Activated naive CD4-positive, alpha-beta T cell treated with anti-CD3 and anti-CD28 coated beads for 36 hours (primary cell): ENCODE data around the gene LRRFIP1. TPM values are rescaled to one million over a fixed set of nuclear protein-coding genes. Genes with fewer than 3 reads are reported as not detected.
"Not testable (repeated sequence)": the region's sequence is repeated elsewhere in the genome, so short reads cannot be mapped to it uniquely, and the experiment has no call there.

ENCODE experiments used
- CTCF ChIA-PET: fragments of 350-600 bp; sonication (Branson Sonifier 250); formaldehyde crosslinking; loops from one replicate; lab custom pipeline; 2021; ENCODE audit warnings: antibody characterized with exemption; lab: Charles Lee
- DNase-seq: peaks from one replicate; pipeline ENCODE4 v3.0.0-alpha.2; 2020
- H3K27ac Mint-ChIP-seq: one replicate; pipeline ENCODE4 v1.8.0; 2021; ENCODE audit warnings: mild to moderate bottlenecking, mixed read lengths
- H3K27me3 Mint-ChIP-seq: one replicate; pipeline ENCODE4 v1.8.0; 2021; ENCODE audit warnings: low read depth, mixed read lengths
- H3K36me3 Mint-ChIP-seq: one replicate; pipeline ENCODE4 v1.8.0; 2021; ENCODE audit warnings: low read depth, mixed read lengths
- H3K4me1 Mint-ChIP-seq: one replicate; pipeline ENCODE4 v1.8.0; 2021; ENCODE audit warnings: low read depth, mixed read lengths
- H3K4me3 Mint-ChIP-seq: one replicate; pipeline ENCODE4 v1.8.0; 2021; ENCODE audit warnings: mild to moderate bottlenecking, moderate library complexity, mixed read lengths
- H3K9me3 Mint-ChIP-seq: one replicate; pipeline ENCODE4 v1.8.0; 2021; ENCODE audit warnings: mixed read lengths
- intact Hi-C: fragments of 100-400 bp; cut with micrococcal nuclease; formaldehyde crosslinking; loops from one replicate; pipeline ENCODE4 v1.15.1; 2023
- total RNA-seq, 2 experiments: library from RNA; stranded (reverse); gene quantifications; one replicate each; pipeline ENCODE4 v1.2.3, GENCODE V29; 2021

The LRRFIP1 gene
- total RNA-seq, 2 experiments from 2014 or later = 154 to 155 TPM

DNA sequence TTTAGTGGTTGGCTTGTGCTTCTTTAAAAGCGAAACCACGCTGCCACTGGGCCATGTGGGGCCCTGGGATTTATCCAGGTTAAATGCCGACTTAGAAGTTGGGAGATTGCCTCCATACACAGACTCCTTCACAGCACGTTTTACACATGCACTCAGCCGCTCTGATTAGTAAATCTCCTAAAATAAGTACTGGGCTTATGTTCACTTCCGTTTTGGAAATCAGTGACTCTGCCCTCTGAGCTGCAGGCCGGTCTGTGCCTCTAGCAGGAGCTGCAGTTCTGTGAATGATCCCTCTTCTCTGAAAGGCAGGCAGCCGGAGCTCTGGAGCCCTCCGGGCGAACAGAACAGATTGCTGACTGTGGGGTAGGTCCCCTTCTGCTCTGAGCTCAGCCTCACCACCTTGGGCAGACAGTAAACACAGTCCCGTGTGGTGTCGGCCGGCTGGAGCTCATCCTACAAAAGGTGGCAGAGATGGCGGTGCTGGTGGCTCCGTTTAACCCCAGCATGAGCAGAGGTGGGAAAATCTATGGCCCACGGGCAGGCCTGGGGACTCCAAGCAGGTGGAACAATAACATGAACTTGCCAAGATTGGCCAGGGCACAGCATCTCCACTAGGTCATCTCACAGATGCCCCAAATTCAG is 27.1 kb upstream of the LRRFIP1 start:
- Mint-ChIP-seq H3K27ac (no peak overlapping the region), H3K4me3 (no peak overlapping the region), H3K9me3 (no peaks in the 10 kb centered on the region), H3K36me3 (no peaks in the 10 kb centered on the region), H3K4me1 (peaks cover 22% of the 10 kb centered on the region), H3K27me3 (no peaks in the 10 kb centered on the region)
- intact Hi-C loops = no loop called here
- DNase-seq = no peak
- CTCF ChIA-PET = no interaction called here

DNA sequence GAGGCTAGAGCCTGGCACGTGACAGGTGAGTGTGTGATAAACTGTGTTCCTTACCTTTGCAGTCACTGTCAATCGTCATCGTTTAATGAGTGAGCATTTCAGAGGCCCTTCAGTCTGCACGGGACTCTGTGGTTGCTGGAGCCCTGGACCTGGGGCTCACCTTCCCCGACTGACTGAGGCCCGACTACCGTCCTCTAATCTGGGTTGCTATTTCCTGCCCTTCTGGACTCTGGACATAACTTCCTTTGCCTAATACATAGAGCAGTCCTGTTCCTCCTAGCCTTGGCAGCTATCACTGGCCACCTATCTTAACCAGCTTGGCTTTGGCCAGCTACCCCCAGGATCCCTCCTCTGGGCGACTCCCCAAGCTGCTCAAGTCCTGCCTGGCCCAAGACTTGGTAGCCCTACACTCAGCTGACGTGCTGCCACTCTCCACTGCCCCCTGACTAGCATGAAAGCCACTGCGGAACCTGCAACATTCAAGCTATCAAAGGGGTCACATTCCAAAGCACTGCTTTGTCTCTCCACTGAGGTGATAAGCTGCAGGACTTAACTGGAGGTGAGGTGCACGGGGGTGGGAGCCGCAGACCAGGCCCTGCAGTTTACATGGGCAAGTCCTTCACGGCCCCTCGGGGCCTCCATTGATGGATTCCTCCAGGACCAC is 25.8 kb upstream of the LRRFIP1 start:
- intact Hi-C loops = loop anchor here (2.0 kb wide), 1 partner anchor 71 kb away; no protein-coding TSS in a partner anchor
- DNase-seq = no peak
- Mint-ChIP-seq H3K27ac (peak overlapping the region; percentile 10), H3K4me3 (no peak overlapping the region), H3K4me1 (peaks cover 22% of the 10 kb centered on the region), H3K27me3 (no peaks in the 10 kb centered on the region), H3K36me3 (no peaks in the 10 kb centered on the region), H3K9me3 (no peaks in the 10 kb centered on the region)
- CTCF ChIA-PET = interaction anchor here (1.2 to 1.6 kb wide), 3 partner anchors 16 to 143 kb away, joined by 4 to 5 read pairs (median 4); no protein-coding TSS in a partner anchor

DNA sequence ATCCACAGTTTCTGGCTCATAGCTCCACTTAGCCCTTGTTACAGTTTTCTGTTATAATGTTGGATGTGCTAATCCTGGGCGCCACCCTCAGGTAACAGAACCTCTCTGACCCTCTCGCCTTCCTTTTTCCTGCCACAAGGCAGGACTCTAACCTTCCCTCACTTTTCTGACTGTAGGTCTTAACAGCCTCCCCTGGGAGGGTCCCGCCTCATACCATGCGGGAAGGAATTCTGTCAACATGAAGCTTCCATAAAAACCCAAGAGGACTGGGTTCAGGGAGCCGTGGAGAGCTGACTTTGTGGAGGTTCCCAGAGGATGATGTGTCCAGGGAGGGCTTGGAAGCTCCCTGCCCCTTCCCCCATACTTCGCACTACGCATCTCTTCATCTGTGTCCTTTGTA is 25.0 kb upstream of the LRRFIP1 start:
- Mint-ChIP-seq H3K36me3 (no peaks in the 10 kb centered on the region), H3K27ac (no peak overlapping the region), H3K4me3 (no peak overlapping the region), H3K9me3 (no peaks in the 10 kb centered on the region), H3K27me3 (no peaks in the 10 kb centered on the region), H3K4me1 (peaks cover 22% of the 10 kb centered on the region)
- DNase-seq = no peak
- CTCF ChIA-PET = interaction anchor here (1.1 to 1.6 kb wide), 3 partner anchors 17 to 142 kb away, joined by 3 to 4 read pairs (median 4); no protein-coding TSS in a partner anchor
- intact Hi-C loops = loop anchor here (2.0 kb wide), 1 partner anchor 70 kb away; no protein-coding TSS in a partner anchor

DNA sequence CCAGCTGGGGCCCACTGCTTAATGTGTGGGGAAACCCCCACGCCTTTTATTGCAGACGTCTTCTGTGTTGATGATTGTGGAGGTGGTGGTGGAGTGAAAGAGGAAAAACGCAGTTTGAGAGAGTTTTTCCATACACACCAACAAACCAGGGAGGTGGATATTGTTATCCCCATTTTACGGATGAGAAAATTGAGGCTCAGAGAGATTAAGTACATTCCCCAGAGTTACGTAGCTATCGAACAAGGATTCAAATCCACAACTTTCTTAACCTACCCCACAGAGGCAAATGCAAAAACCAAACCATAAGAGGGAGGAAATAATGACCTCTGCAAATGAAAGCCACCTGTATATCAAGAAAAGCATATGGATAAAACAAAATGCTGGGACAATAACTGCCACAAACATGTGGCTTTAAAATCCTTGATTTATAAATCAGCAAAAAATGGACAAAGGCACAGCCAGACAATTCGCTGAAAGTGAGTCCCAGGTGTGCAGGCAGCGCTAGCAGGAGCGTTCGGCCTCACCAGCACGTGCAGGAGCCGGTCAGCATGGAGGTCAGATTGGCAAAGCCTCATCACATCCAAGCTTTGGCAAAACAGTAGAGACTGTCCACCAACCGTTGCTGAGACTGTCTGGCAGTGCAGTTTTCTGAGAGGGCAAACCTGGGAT is 24.2 kb upstream of the LRRFIP1 start:
- no peaks in the 10 kb centered on the region for H3K9me3 Mint-ChIP-seq
- CTCF ChIA-PET = interaction anchor here (1.1 to 1.5 kb wide), 2 partner anchors 22 to 141 kb away, joined by 3 to 4 read pairs; no protein-coding TSS in a partner anchor
- H3K27me3 Mint-ChIP-seq = no peaks in the 10 kb centered on the region
- no peak for DNase-seq
- H3K36me3 Mint-ChIP-seq = no peaks in the 10 kb centered on the region
- H3K4me3 Mint-ChIP-seq = no peak overlapping the region
- H3K27ac Mint-ChIP-seq = peak overlapping the region; percentile 68
- peaks cover 21% of the 10 kb centered on the region for H3K4me1 Mint-ChIP-seq
- intact Hi-C loops = loop anchor here (1.0 to 2.0 kb wide), 4 partner anchors 22 to 162 kb away; no protein-coding TSS in a partner anchor

DNA sequence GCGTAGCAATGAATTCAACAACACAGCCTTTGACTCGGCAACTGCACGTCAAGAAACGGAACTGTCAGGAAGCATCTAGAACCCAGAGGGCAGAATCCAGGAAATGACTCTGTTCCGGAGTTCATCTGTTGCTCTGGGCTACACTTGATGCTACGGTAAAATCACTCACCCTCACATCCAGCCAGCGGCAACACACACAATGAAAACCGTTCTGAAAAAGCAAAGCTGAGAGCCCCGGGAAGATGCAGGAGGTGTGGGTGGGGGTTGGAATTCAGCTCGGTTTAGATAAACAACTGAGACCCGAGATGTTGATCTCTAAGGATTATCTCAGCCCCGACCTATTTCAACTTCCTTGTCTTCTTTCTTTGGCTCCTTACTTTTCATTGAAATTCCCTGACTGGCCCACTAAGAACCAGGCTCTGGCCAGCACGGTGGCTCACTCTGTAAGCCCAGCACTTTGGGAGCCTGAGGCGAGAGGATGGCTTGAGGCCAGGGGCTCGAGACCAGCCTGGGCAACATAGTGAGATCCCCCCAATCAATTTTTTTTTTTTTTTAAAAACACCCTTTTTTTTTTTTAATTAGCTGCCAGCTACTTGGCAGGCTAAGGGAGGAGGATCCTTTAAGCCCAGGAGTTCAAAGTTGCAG is 23.5 kb upstream of the LRRFIP1 start:
- Mint-ChIP-seq H3K36me3 (no peaks in the 10 kb centered on the region), H3K4me3 (peak overlapping the region; percentile 20), H3K4me1 (peaks cover 18% of the 10 kb centered on the region), H3K27me3 (no peaks in the 10 kb centered on the region), H3K9me3 (no peaks in the 10 kb centered on the region), H3K27ac (peak overlapping the region; percentile 68)
- intact Hi-C loops = loop anchor here (1.0 to 2.0 kb wide), 4 partner anchors 23 to 163 kb away; no protein-coding TSS in a partner anchor
- CTCF ChIA-PET = interaction anchor here (1.5 kb wide), 1 partner anchor 141 kb away, joined by 4 read pairs; no protein-coding TSS in a partner anchor
- DNase-seq = peak; percentile 82

DNA sequence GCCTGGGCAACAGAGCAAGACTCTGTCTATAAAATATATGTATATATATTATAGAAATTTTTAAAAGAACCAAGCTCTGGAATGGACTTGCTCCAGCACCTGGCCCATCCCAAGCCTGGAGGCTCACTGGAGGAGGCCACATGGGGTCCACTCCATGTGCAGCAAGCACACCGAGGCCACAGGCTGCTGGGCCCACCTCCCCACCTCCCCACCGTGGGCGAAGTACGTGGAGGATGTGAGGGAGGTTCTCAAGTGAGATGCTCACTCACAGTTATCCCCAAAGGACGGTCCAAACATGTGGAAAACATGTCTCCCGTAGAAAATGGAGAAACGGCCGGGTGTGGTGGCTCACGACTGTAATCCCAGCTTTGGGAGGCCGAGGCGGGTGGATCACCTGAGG is 23.0 kb upstream of the LRRFIP1 start:
- H3K27me3 Mint-ChIP-seq = no peaks in the 10 kb centered on the region
- intact Hi-C loops = no loop called here
- CTCF ChIA-PET = interaction anchor here (1.5 kb wide), 2 partner anchors 32 to 141 kb away, joined by 4 read pairs; no protein-coding TSS in a partner anchor
- no peak for DNase-seq
- no peak overlapping the region for H3K4me3 Mint-ChIP-seq
- peaks cover 18% of the 10 kb centered on the region for H3K4me1 Mint-ChIP-seq
- no peaks in the 10 kb centered on the region for H3K9me3 Mint-ChIP-seq
- no peaks in the 10 kb centered on the region for H3K36me3 Mint-ChIP-seq
- H3K27ac Mint-ChIP-seq = no peak overlapping the region

DNA sequence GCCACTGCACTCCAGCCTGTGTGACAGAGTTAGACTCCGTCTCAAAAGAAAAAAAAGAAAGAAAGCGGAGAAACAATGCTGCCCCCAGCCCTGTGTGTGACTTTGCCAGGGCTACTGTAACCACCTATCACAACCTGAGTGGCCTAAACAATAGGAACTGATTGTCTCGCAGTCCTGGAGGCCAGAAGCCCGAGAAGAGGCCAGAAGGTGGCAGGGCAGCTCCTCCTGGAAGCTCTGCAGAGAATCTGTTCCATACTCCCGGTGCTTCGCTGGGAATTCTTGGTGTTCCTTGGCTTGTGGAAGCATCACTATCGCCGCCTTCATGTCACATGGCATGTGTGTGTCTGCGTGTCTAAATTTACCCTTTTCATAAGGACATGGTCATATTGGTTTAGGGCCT is 22.4 kb upstream of the LRRFIP1 start:
- Mint-ChIP-seq H3K4me3 (no peak overlapping the region), H3K36me3 (no peaks in the 10 kb centered on the region), H3K4me1 (peaks cover 18% of the 10 kb centered on the region), H3K27me3 (no peaks in the 10 kb centered on the region), H3K9me3 (no peaks in the 10 kb centered on the region), H3K27ac (peak overlapping the region; percentile 29)
- no peak for DNase-seq
- intact Hi-C loops = no loop called here
- CTCF ChIA-PET = interaction anchor here (1.5 kb wide), 2 partner anchors 33 to 140 kb away, joined by 4 read pairs; no protein-coding TSS in a partner anchor

DNA sequence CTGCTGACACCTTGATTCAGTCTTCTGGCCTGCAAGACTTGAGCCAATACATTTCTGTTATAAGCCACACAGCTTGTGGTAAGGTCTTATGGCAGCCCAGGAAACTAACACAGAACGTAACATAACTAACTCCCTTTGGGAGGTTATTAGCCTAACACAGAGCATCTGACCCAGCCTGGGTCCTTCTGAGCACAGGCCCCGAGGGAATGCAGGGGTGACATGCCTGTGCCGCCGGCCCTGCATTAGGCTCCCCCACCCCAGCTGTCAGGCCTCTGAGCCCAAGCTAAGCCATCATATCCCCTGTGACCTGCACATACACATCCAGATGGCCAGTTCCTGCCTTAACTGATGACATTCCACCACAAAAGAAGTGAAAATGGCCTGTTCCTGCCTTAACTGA is 20.9 kb upstream of the LRRFIP1 start:
- H3K27ac Mint-ChIP-seq, H3K9me3 Mint-ChIP-seq, CTCF ChIA-PET, DNase-seq, H3K36me3 Mint-ChIP-seq, intact Hi-C loops, H3K27me3 Mint-ChIP-seq, H3K4me3 Mint-ChIP-seq: not testable (repeated sequence)
- peaks cover 18% of the 10 kb centered on the region for H3K4me1 Mint-ChIP-seq

DNA sequence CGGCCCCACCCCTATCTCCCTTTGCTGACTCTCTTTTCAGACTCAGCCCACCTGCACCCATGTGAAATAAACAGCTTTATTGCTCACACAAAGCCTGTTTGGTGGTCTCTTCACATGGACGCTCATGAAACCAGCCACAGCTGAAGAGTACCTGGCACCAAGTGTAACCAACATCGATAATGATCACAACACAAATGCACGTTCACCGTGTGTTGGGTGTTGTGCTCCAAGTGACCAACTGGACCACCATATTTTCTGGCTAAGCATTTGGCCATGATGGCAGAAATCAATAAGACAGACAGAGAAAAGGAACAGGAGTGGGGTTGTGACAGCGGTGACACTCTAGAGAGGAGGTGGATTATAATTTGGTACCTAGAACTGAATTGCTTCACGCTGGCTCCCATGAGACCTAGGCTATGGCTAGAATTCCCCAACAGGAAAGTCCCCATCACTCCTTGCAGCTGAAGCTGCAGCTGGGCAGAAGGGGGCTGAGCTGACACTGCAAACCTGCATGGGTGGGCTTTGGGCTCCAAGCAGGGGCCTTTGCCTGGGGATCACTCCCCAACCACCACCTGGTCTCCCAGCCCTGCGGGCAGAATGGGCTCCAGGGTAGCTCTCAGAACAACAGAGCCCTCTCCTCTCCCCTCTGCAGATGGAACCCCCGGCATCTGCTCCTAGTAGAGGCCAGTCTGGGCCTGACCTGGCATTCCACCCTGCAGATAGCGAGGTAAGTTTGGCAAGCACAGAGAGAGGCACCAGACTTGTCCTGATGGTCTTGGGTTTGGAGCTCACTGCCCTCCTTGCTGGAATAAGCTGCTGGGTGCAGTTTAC is 14.6 kb upstream of the LRRFIP1 start:
- Mint-ChIP-seq H3K36me3 (no peaks in the 10 kb centered on the region), H3K4me3 (no peak overlapping the region), H3K27me3 (no peaks in the 10 kb centered on the region), H3K27ac (no peak overlapping the region), H3K9me3 (no peaks in the 10 kb centered on the region), H3K4me1 (peaks cover 21% of the 10 kb centered on the region)
- intact Hi-C loops = no loop called here
- CTCF ChIA-PET = no interaction called here
- DNase-seq = no peak

DNA sequence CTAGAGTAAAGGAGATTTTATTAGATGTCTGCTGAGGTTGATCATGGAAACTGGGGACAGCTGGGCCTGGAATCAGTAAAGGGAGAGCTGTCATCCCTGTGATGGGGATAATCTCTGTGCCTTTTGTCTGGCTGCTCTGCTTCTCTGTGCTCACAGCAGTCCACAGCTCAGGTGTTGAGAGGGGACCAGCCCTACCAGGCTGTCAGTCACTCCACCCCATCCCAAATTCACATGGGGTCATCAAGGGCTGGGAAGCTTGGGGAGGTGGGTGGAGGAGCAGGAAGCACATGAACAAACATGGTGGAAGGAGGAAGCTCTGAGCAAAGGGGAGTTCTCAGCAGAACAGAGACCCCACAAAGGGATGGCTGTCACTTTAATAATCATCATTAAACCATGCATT is 13.7 kb upstream of the LRRFIP1 start:
- CTCF ChIA-PET = no interaction called here

DNA sequence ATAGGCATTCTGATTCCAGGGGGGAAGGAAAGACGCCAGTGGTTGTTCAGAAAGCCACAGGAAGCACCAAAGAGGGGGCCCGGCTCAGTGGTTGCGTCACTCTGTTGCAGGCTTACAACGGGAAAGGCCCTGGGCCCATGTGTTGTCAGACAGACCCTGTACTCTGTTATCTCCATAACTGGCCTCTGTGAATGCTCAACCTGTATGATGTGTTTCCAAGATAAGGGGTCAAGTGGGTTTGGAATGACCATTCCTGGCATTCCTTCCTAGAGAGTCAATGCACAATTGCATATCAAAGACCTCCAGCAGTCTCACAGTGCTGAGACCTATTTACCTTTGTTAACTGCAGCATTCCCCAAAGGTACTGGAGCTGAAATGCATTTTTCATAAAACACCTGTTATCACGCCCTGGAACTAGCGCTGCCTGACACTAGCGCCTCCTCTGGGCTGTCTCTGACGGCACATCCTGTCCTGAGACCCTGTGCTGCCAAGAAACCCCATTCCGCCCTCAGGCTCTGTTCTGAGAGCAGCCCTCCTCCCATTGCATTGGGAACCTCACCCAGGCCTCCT is 13.2 kb upstream of the LRRFIP1 start:
- Mint-ChIP-seq H3K27me3 (no peaks in the 10 kb centered on the region), H3K9me3 (no peaks in the 10 kb centered on the region), H3K27ac (no peak overlapping the region), H3K4me1 (peaks cover 30% of the 10 kb centered on the region), H3K36me3 (no peaks in the 10 kb centered on the region), H3K4me3 (no peak overlapping the region)
- CTCF ChIA-PET = interaction anchor here (1.2 kb wide), 1 partner anchor 61 kb away, joined by 3 read pairs; no protein-coding TSS in a partner anchor
- intact Hi-C loops = no loop called here
- DNase-seq = no peak

More for the DNA sequence above, 13.7 kb upstream of the LRRFIP1 start:
- DNase-seq = no peak
- Mint-ChIP-seq H3K4me3 (no peak overlapping the region), H3K9me3 (no peaks in the 10 kb centered on the region), H3K27me3 (no peaks in the 10 kb centered on the region), H3K4me1 (peaks cover 29% of the 10 kb centered on the region), H3K27ac (no peak overlapping the region), H3K36me3 (no peaks in the 10 kb centered on the region)
- intact Hi-C loops = no loop called here
